HCT116 (cell line): ENCODE results near the gene MISP3. TPM values are rescaled to one million over a fixed set of nuclear protein-coding genes. Genes with fewer than 3 reads are reported as not detected.

ENCODE experiments used
- ATAC-seq: fragments of 200-7000 bp; cut with Tn5 transposase; 2 replicates; pipeline ENCODE4 v1.9.1; 2020; ENCODE audit warnings: mild to moderate bottlenecking, moderate library complexity
- BruUV-seq: library from RNA; stranded (reverse); fragments of 400-500 nt; replicated peaks from 2 replicates; lab custom pipeline; 2021; lab: Mats Ljungman, UMichigan
- CTCF ChIA-PET: fragments of 300-600 bp; sonication (Branson Sonifier 250); formaldehyde crosslinking; loops from one replicate; lab custom pipeline; 2021; ENCODE audit warnings: antibody characterized with exemption; lab: Charles Lee
- POLR2A ChIA-PET: fragments of 300-600, 350-600 bp; sonication (Branson Sonifier 250); formaldehyde crosslinking; loops from one replicate; lab custom pipeline; 2021; ENCODE audit warnings: antibody characterized with exemption; lab: Charles Lee
- RAD21 ChIA-PET, 2 experiments: fragments of 300-600 bp; sonication (Branson Sonifier 250); formaldehyde crosslinking; loops; one replicate each; lab custom pipeline; 2023; ENCODE audit warnings: low total read pairs in 2 of 2; ENCODE audit not compliant: uncharacterized antibody in 2 of 2, unreplicated experiment in 2 of 2, low non-redundant PET in 1 of 2; lab: Charles Lee
- DNase-seq: peaks from one replicate; pipeline ENCODE4 v3.0.0-alpha.2; 2010; ENCODE audit warnings: low read depth, low spot score
- H2AFZ ChIP-seq: fragments of 200-600 bp; shearing (Covaris generic), sonication (generic); 2 replicates; pipeline ENCODE4 v1.6.1; 2017; ENCODE audit warnings: low read depth, mixed run types, mixed read lengths, antibody characterized with exemption, low read length; ENCODE audit not compliant: poor library complexity, severe bottlenecking
- H3K27ac ChIP-seq: 2 replicates; pipeline ENCODE4 v1.5.1; 2012; ENCODE audit warnings: low read depth, low read length
- H3K27me3 ChIP-seq: fragments of 200-600 bp; sonication (generic); 2 replicates; pipeline ENCODE4 v1.6.1; 2016; ENCODE audit warnings: mixed run types, low read length, mixed read lengths; ENCODE audit not compliant: insufficient read depth
- H3K36me3 ChIP-seq, 2 experiments: fragments of 200-500 bp in 1 of 2; fragments of 200-600 bp in 1 of 2; sonication (Bioruptor generic) in 1 of 2; sonication (generic) in 1 of 2; 2 replicates each; pipeline versions ENCODE4 v1.5.1 to v1.6.1; 2014 to 2016; ENCODE audit warnings: low read length in 2 of 2, inconsistent platforms in 1 of 2, mixed read lengths in 1 of 2, mixed run types in 1 of 2; ENCODE audit not compliant: insufficient read depth in 2 of 2, control insufficient read depth in 1 of 2
- H3K4me1 ChIP-seq, 2 experiments: fragments of 200-600 bp in 1 of 2; sonication (generic) in 1 of 2; 2 replicates each; pipeline versions ENCODE4 v1.5.1 to v1.6.1; 2012 to 2017; ENCODE audit warnings: low read length in 2 of 2, inconsistent platforms in 1 of 2, mild to moderate bottlenecking in 1 of 2, mixed read lengths in 1 of 2, mixed run types in 1 of 2, moderate library complexity in 1 of 2; ENCODE audit not compliant: insufficient read depth in 2 of 2, control insufficient read depth in 1 of 2
- H3K4me2 ChIP-seq: fragments of 200-600 bp; sonication (generic); 2 replicates; pipeline ENCODE4 v1.6.1; 2017; ENCODE audit warnings: mixed run types, low read length, mixed read lengths
- H3K4me3 ChIP-seq, 2 experiments: fragments of 200-600 bp in 1 of 2; sonication (generic) in 1 of 2; replicated peaks in 1 of 2; 2 replicates each; pipeline ENCODE4 v1.5.1; 2011 to 2016; ENCODE audit warnings: low read length in 2 of 2, control low read depth in 1 of 2, low read depth in 1 of 2, mild to moderate bottlenecking in 1 of 2, mixed read lengths in 1 of 2, mixed run types in 1 of 2
- H3K79me2 ChIP-seq: fragments of 200-600 bp; sonication (generic); 2 replicates; pipeline ENCODE4 v1.6.1; 2017; ENCODE audit warnings: mild to moderate bottlenecking, mixed run types, low read length, moderate library complexity, mixed read lengths; ENCODE audit not compliant: insufficient read depth
- H3K9ac ChIP-seq: fragments of 200-600 bp; sonication (generic); 2 replicates; pipeline ENCODE4 v1.6.1; 2016; ENCODE audit warnings: low read length, mixed read lengths
- H3K9me2 ChIP-seq: fragments of 200-600 bp; sonication (generic), shearing (Covaris generic); 2 replicates; pipeline ENCODE4 v1.6.1; 2017; ENCODE audit warnings: mixed run types, mild to moderate bottlenecking, moderate library complexity; ENCODE audit not compliant: insufficient read depth
- H3K9me3 ChIP-seq, 2 experiments: fragments of 200-500 bp in 1 of 2; fragments of 200-600 bp in 1 of 2; sonication (Bioruptor generic) in 1 of 2; sonication (generic) in 1 of 2; 2 replicates each; pipeline ENCODE4 v1.6.1; 2014 to 2017; ENCODE audit warnings: low read length in 2 of 2, mixed read lengths in 2 of 2, inconsistent platforms in 1 of 2, low read depth in 1 of 2, mild to moderate bottlenecking in 1 of 2, mixed run types in 1 of 2, moderate library complexity in 1 of 2; ENCODE audit not compliant: control insufficient read depth in 1 of 2, insufficient read depth in 1 of 2
- H4K20me1 ChIP-seq: fragments of 200-600 bp; sonication (generic), shearing (Covaris generic); 2 replicates; pipeline ENCODE4 v1.6.1; 2017; ENCODE audit warnings: mixed run types, mild to moderate bottlenecking, moderate library complexity; ENCODE audit not compliant: insufficient read depth
- CBX3 ChIP-seq: IDR thresholded peaks from 2 replicates; pipeline ENCODE4 v1.6.1; 2012; ENCODE audit warnings: low read depth
- CEBPB ChIP-seq: IDR thresholded peaks from 2 replicates; pipeline ENCODE4 v1.6.1; 2012; ENCODE audit warnings: low read depth
- JUND ChIP-seq: IDR thresholded peaks from 2 replicates; pipeline ENCODE4 v1.6.1; 2012
- POLR2A ChIP-seq: IDR thresholded peaks from 2 replicates; pipeline ENCODE4 v1.7.0; 2011; ENCODE audit warnings: borderline replicate concordance; ENCODE audit not compliant: insufficient read depth, insufficient read length; ENCODE audit errors: extremely low read depth
- SIN3A ChIP-seq: IDR thresholded peaks from 2 replicates; pipeline ENCODE4 v1.6.1; 2012; ENCODE audit warnings: low read depth
- SP1 ChIP-seq: IDR thresholded peaks from 2 replicates; pipeline ENCODE4 v1.6.1; 2012; ENCODE audit warnings: low read depth
- TCF7L2 ChIP-seq: IDR thresholded peaks from 2 replicates; pipeline ENCODE4 v1.7.0; 2011; ENCODE audit warnings: borderline replicate concordance, inconsistent platforms; ENCODE audit not compliant: insufficient read depth, insufficient read length; ENCODE audit errors: extremely low read depth
- ZFX ChIP-seq: fragments of 450-650 bp; IDR thresholded peaks from 2 replicates; pipeline ENCODE4 v1.6.1; 2017
- ZNF274 ChIP-seq: fragments of 200-500 bp; sonication (Bioruptor generic); IDR thresholded peaks from 2 replicates; pipeline ENCODE4 v1.6.1; 2014; ENCODE audit warnings: mild to moderate bottlenecking, low read depth, low read length, inconsistent platforms
- intact Hi-C: fragments of 100-400 bp; cut with micrococcal nuclease; formaldehyde crosslinking; loops from 2 replicates; pipeline ENCODE4 v1.10.0; 2022
- total RNA-seq: library from RNA; stranded (reverse); gene quantifications from one replicate; pipeline ENCODE4 v1.2.1, GENCODE V29; 2021; ENCODE audit not compliant: unreplicated experiment
- TF ChIP-seq, protein P1 (sequence below): IDR thresholded peaks from 2 replicates; pipeline ENCODE4 v1.6.1; 2012
- TF ChIP-seq, protein P2 (sequence below): IDR thresholded peaks from 2 replicates; pipeline ENCODE4 v1.6.1; 2011; ENCODE audit warnings: mild to moderate bottlenecking, low read length, moderate library complexity; ENCODE audit not compliant: insufficient replicate concordance; ENCODE audit errors: extremely low read depth

Gene MISP3
- total RNA-seq, 1 experiment from 2014 or later = 5.2 TPM

DNA sequence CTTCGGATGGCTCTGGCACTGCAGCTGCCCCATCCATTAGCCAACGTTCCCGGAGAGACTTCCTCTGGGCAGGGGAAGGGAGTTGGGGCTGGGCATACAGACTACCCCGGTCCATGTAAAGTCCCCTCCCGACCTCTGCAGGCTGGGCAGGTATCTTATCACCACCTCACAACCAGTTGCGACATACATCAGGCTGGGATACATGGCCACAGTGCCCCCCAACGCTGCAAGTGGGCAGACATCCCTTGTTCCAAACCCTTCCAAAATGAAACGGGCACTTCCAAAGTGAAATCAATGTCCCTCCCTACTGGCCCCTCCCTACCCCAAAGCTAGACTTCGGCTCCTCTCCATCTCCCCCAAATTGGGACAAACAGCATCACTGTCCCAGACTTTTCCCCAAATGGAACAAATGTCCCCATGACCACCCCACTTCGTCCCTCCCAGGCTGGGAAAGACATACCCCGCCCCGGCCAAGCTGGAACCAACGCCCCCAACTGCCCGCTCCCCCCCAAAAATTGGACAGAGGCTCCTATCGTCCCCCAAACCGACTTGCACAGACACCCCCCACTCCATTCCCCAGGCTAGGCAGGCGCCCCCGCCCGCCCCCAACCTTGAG is 15.7 kb upstream of the MISP3 start:
- no peak for DNase-seq
- BruUV-seq = no TSS peak
- Histone ChIP-seq H3K36me3 (no peaks in the 10 kb centered on the region), H3K9me3 (no peaks in the 10 kb centered on the region), H3K4me2 (peak overlapping the region; percentile 81), H3K9me2 (no peaks in the 10 kb centered on the region), H3K27me3 (no peaks in the 10 kb centered on the region), H3K79me2 (no peaks in the 10 kb centered on the region), H3K27ac (no peak overlapping the region; the same call in 1 of the 2 replicates), H3K9ac (no peak overlapping the region), H3K4me3 (peak overlapping the region; percentile 50 to 56), H3K4me1 (peaks cover 17 to 33% of the 10 kb centered on the region in 2 experiments), H4K20me1 (no peaks in the 10 kb centered on the region), H2AFZ (no peak overlapping the region)
- CTCF ChIA-PET = interaction anchor here (0.6 to 5.7 kb wide), 8 partner anchors 8 to 292 kb away, joined by 3 to 83 read pairs (median 4); partner anchors contain the start of genes IL27RA and MISP3
- POLR2A ChIA-PET = interaction anchor here (0.6 to 0.9 kb wide), 2 partner anchors 261 to 633 kb away, joined by 3 to 6 read pairs; partner anchors contain the start of genes ZNF333 and ZSWIM4
- RAD21 ChIA-PET = no interaction called here
- intact Hi-C loops = no loop called here
- no peak for ATAC-seq
- TF ChIP-seq POLR2A (no peak), ZNF274 (no peak), TCF7L2 (no peak), ZFX (no peak), SP1 (no peak), CBX3 (no peak), SIN3A (no peak), CEBPB (no peak; the same call in none of the 2 replicates), JUND (no peak)
- TF ChIP-seq, protein P1, sequence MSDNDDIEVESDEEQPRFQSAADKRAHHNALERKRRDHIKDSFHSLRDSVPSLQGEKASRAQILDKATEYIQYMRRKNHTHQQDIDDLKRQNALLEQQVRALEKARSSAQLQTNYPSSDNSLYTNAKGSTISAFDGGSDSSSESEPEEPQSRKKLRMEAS = no peak
- TF ChIP-seq, protein P2, sequence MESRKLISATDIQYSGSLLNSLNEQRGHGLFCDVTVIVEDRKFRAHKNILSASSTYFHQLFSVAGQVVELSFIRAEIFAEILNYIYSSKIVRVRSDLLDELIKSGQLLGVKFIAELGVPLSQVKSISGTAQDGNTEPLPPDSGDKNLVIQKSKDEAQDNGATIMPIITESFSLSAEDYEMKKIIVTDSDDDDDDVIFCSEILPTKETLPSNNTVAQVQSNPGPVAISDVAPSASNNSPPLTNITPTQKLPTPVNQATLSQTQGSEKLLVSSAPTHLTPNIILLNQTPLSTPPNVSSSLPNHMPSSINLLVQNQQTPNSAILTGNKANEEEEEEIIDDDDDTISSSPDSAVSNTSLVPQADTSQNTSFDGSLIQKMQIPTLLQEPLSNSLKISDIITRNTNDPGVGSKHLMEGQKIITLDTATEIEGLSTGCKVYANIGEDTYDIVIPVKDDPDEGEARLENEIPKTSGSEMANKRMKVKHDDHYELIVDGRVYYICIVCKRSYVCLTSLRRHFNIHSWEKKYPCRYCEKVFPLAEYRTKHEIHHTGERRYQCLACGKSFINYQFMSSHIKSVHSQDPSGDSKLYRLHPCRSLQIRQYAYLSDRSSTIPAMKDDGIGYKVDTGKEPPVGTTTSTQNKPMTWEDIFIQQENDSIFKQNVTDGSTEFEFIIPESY = no peak
